ENCODE results near the gene SCP2. TPM values are rescaled to one million over a fixed set of nuclear protein-coding genes. Genes with fewer than 3 reads are reported as not detected.

Gene SCP2, protein sequence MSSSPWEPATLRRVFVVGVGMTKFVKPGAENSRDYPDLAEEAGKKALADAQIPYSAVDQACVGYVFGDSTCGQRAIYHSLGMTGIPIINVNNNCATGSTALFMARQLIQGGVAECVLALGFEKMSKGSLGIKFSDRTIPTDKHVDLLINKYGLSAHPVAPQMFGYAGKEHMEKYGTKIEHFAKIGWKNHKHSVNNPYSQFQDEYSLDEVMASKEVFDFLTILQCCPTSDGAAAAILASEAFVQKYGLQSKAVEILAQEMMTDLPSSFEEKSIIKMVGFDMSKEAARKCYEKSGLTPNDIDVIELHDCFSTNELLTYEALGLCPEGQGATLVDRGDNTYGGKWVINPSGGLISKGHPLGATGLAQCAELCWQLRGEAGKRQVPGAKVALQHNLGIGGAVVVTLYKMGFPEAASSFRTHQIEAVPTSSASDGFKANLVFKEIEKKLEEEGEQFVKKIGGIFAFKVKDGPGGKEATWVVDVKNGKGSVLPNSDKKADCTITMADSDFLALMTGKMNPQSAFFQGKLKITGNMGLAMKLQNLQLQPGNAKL
- total RNA-seq (ENCODE audit: low replicate concordance) = 134 and 150 TPM in 2 replicates

DNA sequence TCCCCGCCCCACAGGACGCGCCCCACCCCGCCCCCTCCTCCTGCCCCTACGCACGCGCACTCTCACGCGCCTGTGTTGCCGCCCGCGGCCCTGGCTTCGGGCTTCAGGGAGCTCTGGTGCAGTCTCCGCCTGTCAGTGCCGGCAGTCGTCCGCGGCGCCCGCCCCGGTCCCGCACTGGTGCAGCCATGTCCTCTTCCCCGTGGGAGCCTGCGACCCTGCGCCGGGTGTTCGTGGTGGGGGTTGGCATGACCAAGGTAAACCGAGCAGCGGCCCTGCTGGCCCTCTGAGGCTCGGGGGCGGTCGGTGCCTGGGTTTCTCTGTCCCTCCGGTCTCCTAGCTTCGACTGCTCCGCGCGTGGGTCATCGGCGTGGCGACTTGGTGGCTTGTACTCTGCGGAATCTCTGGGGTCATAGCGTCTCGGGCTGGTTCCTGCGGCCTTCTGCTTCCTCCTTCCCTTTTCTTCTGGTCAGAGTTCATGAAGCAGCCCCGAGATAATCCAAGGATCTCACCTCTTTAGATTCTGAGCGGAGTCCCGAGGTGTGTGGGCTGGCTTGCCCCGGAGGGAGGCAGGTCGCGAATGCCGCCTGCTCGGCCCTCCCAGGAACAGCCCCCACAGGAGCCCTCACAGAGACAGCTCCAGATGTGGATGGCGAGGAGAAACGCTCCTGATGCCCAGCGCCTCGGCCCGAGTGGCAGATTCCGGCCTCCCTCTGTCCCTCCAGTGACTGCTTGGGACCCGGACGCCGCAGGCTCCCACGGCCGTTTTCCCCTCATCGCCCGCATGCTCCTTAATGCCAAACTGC is at the start of gene SCP2:
TSS of gene SCP2 (plus strand) at position 65 of the 803 bp plus-strand sequence. CDS start at position 186, 121 bp downstream.

DNA sequence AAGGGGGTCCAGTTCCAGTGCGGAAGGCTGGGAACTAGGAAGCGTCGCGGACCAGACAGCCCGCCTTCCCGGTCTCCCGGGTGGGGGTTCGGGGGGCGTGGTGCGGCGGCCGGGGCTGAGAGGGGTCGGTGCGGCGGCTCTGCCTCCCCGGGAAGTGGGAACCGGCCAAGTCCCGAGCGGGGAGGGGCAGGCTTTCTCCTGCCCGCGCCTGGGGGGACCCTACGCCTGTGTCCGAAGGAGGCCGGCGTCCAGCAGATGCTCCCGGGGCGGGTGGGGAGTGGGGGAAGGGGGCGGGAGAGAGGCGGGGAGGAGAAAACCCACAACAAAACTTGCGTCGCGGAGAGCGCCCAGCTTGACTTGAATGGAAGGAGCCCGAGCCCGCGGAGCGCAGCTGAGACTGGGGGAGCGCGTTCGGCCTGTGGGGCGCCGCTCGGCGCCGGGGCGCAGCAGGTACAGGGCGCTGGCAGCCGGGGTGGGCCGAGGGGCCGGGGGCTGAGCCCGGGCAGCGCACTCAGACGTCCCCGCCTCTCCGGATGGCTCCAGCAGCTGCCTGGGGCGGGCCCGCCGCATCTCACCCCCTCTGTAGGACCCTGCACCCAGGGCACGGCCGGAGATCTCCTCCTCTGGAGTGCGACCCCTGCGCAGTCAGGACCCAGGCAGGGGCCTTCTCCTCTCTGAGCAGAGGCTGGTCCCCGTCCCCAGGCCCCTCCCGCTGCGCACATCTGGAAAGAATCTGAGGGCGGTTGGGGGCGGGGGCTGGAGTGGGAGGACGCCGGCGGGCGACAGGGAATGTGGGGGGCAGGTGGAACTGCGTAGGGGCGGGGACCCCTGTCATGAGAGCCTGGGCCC is 135.0 kb downstream of the SCP2 start, which contains the start of gene PODN:
TSS of gene PODN (plus strand) at position 355 of the 849 bp plus-strand sequence. CDS start 7,643 bp downstream, outside the sequence.

Other genes starting within 250 kb of the SCP2 start
- gene COA7, start 228.9 kb upstream of the SCP2 start, total RNA-seq (ENCODE audit: low replicate concordance) = 7.8 and 9.5 TPM in 2 replicates
- 16.5 and 25.6 TPM in 2 replicates for gene ZYG11B, start 200.8 kb upstream of the SCP2 start, total RNA-seq (ENCODE audit: low replicate concordance)
- 0.15 and 0.23 TPM in 2 replicates for gene ZYG11A, start 84.5 kb upstream of the SCP2 start, total RNA-seq (ENCODE audit: low replicate concordance)
- 18.9 and 39.8 TPM in 2 replicates for gene ECHDC2, start 5.5 kb upstream of the SCP2 start, total RNA-seq (ENCODE audit: low replicate concordance)
- gene PODN, start 134.9 kb downstream of the SCP2 start, total RNA-seq (ENCODE audit: low replicate concordance) = 4.1 and 173 TPM in 2 replicates
- 0.23 and 2.6 TPM in 2 replicates for gene SLC1A7, start 215.4 kb downstream of the SCP2 start, total RNA-seq (ENCODE audit: low replicate concordance)

All from smooth muscle cell of the coronary artery (primary cell).